Stimulated activated CD8-positive, alpha-beta memory T cell treated with anti-CD3 and anti-CD28 coated beads, Interleukin-15, amount 100 ng/mL, for 24 hours (primary cell): ENCODE measurements around the gene C1QL1.

Experiments
- DNase-seq: peaks from one replicate; pipeline ENCODE4 v3.0.0-alpha.2; 2020; ENCODE audit warnings: low read depth

C1QL1 gene

DNA sequence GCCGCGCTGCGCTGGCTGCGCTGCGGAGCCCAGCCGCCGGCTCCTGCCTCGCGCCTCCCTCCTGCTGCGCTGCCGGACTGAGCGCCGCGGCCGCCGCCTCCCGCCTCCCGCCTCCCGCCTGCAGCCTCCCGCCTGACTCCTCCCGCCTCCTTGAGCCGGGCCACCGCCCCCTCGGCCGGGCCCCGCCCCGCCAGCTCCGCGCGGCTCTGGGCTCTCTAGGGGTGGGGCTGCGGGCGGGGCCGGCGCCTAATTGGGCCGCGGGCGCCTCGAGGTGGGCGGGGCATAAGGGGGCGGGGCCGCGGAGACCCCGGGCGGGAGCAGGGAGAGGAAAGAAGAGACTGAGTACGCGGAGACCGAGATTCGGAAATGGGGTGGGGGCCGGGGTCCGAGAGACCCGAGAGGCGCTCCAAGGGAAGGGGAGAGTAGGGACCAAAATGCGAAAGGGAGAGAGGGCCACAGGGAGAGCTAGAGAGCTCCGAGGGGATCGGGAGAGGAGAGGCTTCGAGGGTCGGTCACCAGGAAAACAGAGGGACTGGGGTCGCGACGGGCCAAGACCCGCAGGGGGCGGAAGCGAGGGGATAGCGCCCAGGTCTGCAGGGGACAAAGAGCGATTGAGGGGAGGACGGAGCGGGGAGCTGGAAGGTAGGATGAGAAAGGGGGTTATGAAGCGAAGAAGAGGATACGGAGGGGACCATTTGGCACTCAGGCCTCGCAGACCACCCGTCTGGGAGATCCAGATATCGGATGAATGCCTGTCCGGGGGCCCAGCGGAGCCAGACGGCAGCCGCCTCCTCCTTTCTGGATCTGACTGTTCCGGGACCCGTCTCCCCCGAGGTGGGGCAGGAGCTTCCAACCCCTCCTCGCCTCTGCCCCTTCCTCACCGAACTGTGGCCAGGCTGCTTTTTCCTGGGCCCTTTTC lies at the start of gene C1QL1:
Gene C1QL1, minus strand, starts transcription at position 79 of the 919 bp plus-strand sequence. CDS start 255 bp downstream, outside the sequence.
- DNase-seq: peak; percentile 73

DNA sequence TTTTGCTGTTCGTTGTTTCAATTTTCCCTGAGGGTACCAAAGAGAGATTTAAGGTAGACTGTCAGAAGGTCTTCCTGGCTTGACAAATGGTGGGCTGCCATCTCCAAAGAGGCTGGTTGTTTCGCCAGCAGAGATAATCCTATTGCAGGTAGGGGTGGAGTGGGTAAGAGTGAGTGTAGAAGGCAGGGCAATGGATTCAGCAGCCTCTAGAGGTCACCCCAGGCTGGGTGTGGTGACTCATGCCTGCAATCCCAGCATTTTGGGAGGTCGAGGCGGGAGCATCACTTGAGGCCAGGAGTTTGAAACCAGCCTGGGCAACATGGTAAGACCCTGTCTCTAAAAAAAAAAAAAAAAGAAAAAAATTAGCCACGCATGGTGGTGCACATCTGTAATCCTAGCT lies 48.7 kb upstream of the C1QL1 start:
- no peak for DNase-seq

DNA sequence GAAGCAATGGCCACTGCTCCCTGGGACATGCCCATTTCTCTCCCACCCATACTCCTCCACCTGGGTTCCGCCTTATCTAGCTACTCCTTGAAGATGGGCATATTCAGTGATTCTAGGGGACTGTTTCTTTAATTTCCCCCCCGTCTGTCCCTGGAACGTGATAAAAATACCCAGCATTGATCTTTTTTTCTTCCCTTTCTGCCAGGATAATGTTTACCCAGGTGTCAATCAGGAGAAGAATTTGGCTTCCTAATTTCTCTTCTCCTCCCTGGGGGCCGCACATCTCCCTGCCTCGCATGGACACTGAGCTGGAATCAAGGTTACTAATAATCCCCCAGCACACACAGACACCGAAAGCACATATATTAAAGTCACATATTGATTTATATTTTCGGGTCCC lies 48.1 kb upstream of the C1QL1 start:
- DNase-seq: no peak

DNA sequence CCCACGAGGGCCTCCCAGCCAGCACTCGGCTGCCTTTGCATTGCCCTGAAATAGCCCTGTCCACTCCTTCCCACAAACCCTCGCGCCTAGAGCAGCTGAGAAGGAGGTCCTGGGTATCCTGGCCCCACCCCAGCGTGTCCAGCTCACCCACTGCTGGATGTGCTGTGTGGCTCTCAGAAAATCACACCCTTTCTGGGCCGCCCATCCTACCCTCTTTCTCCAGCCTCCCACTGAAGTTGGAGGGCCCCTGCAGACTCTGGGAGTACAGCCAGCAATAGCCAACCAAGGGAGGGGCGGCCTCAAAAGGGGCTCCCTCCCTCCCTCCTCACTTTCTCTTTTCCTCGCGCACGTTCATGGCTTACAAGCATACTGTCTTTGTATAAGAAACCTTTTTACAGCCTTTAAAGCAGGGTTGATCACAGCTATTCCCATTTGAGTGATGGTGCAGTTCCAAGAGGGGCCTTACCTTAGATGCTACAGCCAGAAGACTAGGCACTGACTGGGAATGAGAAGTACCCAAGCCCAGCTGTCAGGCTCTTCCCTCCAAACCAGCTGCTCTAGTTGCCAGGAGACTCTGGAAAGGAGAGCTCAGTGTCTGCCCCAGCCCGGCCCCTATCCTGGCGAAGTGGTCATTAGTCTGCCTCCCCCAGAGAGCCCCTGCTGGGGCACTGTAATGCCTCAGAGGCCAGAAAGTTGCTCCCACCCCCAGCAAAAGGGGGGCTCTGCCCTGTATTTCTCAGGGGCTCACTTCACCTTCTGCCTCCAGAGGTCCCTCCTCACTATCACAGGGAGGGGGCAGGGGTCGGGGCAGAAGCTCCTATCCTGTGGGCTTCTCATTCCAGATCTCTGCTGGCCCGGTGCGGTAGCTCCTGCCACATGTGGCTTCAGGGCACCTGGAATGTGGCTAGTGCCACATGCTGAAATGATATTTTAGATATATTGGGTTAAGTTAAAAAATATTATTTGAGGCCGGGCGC lies 45.2 kb upstream of the C1QL1 start:
- no peak for DNase-seq

DNA sequence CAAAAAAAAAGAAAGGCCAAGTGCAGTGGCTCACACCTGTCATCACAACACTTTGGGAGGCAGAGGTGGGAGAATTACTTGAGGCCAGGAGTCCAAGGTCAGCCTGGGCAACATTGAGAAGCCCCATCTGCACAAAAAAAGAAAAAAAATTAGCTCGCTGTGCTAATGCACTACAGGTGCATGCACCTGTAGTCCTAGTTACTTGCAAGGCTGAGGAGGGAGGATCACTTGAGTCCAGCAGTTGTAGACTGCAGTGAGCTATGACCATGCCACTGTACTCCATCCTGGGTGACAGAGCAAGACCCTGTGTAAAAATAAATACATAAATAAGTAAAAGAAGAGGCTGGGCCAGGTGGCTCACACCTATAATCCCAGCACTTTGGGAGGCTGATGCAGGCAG lies 43.7 kb upstream of the C1QL1 start:
- no peak for DNase-seq

DNA sequence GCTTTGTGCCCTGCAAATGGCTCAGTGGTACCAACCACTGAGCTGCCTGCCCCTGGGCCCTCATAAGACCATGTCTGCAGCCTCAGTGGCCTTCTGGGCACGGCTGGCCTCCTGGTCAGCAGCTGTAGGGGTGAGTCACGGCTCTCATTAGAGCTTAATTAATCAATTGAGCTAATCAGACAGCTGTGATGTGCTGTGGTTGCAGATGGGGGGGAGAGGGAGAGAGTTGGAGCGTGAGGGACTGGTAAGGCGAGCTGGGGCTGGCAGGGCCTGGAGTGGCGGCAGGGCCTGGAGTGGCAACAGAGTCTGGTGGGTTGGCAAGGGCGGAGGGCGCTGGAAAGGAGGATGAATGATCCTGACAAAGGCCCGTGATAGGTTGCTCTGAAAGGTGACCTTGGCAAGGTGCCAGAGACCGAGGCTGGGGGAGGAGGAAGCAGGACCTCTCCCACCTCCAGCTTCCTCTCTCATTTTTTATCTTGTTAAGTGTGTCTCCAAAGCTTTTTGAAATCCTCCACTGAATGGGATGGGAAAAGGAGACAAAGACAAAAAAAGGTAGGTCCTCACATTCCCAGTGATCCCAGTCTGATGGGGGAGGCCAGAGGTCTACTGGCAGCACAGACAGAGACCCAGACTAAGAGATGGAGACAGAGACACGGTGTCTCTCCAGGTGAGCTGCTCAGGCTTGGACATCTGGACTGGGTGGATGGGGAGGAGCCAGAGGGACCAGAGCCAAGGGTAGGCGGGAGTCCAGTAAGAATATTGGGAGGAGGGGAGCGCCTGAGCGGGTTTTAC lies 41.8 kb upstream of the C1QL1 start:
- no peak for DNase-seq

DNA sequence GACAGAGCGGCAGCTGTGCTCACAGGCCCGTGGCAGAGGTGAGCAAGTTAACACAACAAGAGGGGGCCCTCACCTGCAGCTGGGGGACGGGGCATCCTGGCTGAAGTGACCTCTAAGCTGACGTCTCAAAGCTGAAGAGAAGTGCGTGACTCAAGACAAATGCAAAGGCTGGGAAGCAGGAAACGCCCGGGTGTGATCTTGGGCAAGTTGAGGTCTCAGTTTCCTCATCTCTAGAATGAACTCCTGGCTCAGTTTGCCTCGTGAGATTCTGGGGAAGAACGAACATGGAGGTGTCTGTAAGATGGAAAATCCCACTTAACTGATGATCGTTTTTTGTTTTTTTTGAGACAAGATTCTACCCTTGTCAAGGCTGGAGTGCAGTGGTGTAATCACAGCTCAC lies 40.1 kb upstream of the C1QL1 start:
- DNase-seq: no peak

DNA sequence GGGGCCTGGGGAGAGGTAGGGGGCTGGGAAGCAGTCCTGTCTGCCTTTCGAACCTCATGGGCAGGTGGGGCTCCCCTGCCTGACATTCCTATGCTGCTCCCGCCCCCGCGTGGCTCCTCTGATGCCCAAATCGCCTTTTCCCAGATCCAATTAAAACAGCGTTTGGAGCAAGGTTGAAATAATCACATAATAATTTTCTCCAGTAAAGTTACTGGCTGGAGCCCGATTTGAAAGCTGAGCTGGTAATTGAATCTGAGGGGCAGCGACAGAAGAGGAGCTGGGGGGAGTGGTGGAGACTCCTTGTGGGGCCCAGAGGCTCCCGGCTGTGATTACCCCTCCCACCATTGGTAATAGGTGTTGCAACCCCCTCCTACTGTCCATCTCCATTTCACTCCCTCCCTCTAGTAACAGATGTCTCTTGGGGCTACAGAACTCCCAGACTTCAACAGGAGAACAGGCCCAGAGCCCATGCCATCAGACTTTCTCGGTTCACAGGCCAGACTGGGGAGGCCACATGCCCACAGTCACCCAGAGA lies 38.9 kb upstream of the C1QL1 start:
- no peak for DNase-seq

DNA sequence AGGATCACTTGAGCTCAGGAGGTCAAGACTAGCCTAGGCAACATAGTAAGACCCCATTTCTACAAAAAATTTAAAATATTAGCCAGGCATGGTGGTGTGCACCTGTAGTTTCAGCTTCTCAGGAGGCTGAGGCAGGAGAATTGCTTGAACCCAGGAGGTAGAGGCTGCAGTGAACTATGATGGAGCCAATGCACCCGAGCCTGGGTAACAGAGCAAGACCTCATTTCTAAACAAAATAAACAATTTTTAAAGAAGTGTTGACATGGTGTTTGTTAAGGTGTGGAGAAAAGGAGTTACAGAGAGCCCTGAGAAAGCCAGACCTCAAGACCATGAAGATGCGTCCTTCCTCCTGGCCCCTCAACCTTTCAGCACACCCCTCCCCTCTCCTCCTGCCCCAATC lies 37.6 kb upstream of the C1QL1 start:
- DNase-seq: no peak

DNA sequence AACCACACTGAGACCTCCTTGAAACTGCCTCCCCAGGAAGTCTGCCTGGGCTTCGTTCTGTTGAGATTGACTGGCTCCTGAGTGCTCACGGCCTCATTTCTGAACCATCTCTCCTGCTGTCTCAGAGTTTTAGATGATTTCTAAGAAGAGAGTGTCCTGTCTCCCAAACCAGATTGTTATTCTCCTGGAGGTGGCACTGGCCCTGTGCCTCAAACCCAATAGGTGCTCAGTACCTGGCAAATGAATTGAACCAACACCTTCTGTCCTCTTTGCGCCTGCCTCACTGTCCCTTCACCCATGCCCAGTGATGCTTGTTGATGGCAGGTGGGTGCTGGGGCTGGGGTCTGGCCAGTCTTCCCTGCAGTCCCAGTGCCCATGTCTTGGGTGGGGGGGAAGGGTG lies 36.3 kb upstream of the C1QL1 start:
- no peak for DNase-seq

DNA sequence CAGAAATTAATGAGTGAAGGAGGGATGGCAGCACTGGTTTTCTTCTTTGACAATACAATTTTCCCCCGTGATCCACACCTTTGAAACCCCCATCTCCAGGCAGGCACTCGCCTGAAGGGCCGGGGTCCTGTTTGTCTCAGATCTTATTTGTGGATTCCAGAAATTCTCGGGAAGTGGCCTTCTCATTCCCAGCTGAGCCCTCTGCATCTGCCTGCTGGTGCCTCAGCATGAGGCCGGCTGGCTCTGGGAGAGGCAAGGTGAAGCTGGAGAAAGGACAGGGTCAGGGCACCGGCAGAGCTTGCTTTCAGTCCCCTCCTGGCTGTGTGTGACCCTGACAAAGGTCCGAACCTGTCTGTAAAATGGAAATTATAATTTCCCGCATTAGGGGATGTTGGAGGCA lies 35.8 kb upstream of the C1QL1 start:
- DNase-seq: no peak

DNA sequence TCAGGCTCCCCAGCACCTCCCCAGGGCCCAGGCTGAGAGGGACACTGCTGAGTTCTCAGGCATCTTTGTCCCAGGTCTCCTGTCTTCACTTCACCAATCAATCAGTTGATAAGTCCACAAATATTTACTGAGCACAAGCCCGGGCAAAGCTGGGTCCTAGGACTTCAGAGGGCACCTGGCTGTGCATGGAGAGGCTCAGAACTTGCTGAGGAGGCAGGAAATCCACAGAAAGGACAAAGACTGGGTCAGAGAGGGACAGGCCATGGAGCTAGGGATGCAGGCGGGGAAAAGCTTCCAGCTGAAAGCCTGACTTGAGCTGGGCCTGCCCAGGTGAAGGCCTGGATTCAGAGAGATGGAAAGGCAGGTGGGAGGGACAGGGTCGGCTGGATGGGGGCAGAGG lies 33.2 kb upstream of the C1QL1 start:
- DNase-seq: no peak

DNA sequence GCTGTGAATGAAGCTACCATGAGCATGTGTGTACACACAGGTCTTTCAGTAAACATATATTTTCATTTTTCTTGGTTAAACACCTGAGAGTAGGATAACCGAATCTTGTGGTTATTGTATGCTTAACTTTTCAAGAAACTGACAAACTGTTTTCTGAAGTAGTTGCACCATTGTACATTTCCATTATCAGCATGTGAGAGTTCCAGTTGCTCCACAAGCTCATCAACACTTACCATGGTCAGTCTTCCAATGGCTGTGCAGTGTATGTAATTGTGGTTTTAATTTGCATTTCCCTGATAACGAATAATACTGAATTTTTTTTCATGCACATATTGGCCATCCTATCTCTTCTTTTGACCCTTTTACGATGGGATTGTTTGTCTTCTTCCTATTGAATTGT lies 31.3 kb upstream of the C1QL1 start:
- DNase-seq: no peak

DNA sequence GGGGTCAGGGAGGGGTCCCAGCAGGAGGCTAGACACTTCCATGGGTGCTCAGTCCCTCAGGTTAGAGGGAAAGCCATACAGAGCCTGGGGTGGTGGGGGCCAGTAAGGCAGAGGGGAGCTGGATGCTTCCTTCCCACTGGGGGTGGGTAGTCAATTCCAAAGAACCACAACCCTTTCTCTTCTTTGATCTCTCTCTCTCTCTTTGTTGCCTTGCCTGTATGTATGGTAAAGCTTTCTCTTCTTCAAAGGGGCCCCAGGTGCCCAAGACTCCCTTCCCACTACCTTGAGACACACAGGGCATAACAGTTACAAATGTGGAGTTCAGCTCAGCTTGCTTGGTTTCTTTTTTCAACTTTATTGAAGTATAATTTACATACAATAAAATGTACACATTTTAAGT lies 30.5 kb upstream of the C1QL1 start:
- DNase-seq: no peak

DNA sequence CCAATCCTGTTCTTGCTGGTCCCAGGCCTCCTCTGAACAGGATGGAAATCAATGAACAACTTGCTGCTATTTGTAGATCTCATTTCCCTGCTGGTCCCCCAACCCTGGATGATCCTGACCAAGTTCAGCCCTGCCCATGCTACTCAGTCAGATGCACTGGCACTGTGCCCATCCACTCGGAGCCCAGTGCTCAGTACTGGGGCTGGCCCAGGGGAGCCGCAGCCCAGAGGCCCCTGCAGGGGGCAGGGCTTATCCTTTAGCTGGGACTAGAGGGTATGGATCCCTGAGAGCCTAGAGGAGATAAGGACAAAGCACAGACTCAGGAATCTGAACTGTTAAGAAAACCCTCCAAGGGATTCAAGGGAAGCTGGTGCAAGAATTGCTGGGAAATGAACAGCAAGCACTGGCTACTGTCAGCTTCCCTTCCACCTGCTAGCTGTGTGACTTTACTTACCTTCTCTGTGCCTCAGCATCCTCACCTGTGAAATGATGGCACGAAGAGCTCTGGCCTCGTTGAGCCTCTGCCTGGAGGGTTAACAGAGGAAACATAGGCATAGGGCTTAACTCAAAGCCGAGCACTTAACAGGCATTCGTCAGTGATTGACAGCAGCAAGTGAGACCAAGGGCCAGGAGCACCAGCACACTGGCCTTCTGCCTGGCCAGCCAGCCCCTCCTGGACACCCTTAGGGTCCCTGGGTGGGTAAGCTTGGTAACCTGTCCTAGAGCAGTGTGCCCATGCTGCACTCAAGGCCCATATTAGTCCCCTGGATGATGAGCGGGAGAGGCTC lies 29.8 kb upstream of the C1QL1 start:
- no peak for DNase-seq

DNA sequence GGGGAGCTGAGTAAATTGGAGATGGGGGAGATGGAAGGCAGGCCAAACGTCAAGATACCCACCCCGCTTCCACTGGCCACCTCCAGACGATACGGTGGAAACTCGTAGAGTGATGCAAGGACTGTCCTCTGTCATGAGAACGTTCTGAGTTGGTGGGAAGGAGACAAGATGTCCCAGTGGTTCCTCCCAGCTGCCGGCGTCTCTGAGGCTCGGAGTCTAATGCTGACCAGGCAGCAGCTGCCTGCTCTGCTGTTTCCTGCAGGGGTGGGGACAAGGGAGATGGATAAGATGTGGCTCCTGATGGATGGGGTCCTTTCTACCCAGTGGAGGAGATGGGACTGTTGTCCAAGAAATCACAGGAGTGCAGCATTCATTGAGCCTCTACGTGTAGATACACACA lies 28.2 kb upstream of the C1QL1 start:
- no peak for DNase-seq

DNA sequence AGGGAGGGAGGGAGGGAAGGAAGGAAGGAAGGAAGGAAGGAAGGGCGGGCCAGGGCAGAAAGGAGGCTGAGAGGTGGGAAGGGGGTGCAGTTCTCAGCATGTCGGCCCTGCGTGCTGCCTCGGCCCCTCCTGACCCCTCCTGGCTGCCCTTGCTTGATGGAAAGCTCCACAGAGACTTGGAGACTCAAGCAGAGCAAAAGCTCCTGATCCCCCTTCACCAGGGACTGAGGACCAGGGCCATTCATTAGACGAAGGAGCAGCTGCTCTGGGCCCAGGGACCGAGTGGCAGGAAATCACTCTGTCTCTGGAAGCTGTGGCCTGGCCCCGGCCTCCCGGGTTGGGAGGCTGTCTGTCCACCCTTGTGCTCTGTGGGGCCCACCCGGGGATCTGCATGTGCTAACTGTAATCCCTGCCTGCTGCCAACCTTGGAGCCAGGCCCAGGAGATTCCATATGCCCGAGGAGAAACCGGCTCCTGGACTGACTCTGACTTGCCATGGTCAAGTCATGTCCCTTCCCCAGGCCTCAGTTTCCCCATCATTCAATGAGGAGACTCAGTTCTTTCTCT lies 27.4 kb upstream of the C1QL1 start:
- no peak for DNase-seq

DNA sequence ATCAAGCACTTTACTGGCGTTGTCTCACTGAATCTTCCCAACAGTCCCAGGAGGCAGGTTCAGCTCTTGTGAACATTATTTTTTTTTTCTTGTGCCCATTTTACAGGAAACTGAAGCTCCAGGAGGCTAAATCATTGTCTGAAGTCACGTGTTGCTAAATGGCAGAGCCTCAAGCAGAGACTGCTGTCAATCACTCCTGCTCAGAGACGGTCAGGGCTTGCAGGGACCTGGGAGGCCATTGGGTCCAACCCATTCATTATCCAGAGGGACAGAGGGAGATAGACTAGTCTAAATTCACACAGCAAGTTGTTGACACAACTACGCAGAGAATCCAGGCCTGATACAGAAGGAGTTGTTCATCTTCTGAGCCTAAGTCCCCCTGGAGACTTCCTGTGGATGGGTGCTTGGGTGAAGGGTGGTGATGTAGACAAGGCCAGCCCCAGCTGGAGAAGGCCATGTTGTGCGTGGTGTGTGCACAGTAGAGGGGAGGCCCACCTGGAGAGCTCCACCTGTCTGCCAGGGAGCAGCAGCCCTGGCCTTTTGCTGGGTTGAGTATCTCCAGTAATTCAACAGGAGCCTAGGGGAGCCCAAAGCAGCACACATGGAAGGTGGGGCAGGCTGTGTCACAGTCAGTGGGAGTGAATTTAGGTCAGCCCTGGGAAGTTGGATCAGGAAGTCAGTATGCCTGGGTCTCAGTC lies 24.3 kb upstream of the C1QL1 start:
- no peak for DNase-seq

DNA sequence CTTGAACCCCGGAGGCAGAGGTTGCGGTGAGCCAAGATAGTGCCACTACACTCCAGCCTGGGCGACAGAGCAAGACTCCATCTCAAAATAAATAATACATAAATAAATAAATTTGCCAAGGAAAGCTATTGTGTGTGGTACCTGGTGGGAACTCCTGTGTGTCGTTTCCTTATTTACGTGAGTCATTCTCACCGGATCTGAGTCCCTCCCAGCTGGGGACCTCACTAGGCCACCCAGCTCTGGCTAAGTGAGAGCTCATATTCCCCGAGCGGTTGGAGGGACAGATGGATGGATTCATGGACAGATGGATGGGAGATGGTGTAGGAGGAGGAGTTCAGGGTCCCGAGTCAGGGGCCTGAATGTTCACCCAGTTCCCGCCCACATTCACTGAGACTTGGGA lies 22.9 kb upstream of the C1QL1 start:
- no peak for DNase-seq

DNA sequence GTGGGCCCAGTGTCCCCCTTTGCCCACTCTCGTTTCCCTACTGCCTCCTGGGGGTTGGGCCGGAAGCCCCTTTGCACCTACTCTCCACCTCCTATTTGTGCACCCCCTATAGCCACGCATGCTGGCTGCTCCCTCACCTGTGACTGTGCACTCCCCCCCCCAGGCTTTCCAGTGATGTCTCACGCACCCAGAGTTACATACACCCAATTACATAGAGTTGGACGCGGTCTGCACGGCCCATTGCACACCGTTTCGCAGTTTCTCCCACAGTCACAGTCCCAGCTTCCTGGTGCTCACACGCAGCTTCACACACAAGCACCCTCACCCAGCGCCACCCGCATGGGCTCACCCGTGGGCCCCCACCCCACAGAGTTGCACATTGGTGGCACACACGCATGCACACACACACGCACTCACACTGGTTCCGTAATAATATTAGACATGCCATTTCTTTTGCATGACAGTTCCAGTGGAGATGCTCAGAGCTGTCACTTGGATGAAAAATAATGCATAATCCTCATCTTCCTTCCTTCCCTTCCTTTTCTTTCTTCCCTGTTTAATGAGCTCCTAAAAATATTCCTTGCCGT lies 21.5 kb upstream of the C1QL1 start:
- DNase-seq: no peak
